ENCODE measurements around the gene CIAO3. TPM values are rescaled to one million over a fixed set of nuclear protein-coding genes. Genes with fewer than 3 reads are reported as not detected.

The CIAO3 gene
- total and polyA plus RNA-seq, 10 of the 15 experiments (the other 5 are each of a cell fraction or from before 2014, with no cell fraction given): 1.4 to 37.5 (median 30.8) TPM

- SMC1A ChIA-PET (ENCODE audit: uncharacterized antibody, unreplicated experiment): no interaction called here
- no peak for TF ChIP-seq IRF5 (IDR thresholded peaks at IDR 0.05; ENCODE audit: borderline replicate concordance)
- TF ChIP-seq BACH1 (IDR thresholded peaks at IDR 0.05; ENCODE audit: borderline replicate concordance): no peak
- TF ChIP-seq HDAC6 (IDR thresholded peaks at IDR 0.05; ENCODE audit: unreplicated experiment): no peak
- no peak for TF ChIP-seq SRF (IDR thresholded peaks at IDR 0.05; ENCODE audit: low read depth in 2 of 2, low read length in 2 of 2)
- TF ChIP-seq SMARCA5 (IDR thresholded peaks at IDR 0.05): no peak
- no peak for TF ChIP-seq MYB (IDR thresholded peaks at IDR 0.05; ENCODE audit: borderline replicate concordance, low read depth, low read length)
- TF ChIP-seq MTA3 (IDR thresholded peaks at IDR 0.05; ENCODE audit: borderline replicate concordance, low read length): no peak
- TF ChIP-seq ZBTB40 (IDR thresholded peaks at IDR 0.05; ENCODE audit: borderline replicate concordance): no peak
- TF ChIP-seq RBBP5 (conservative IDR thresholded peaks at IDR 0.05): no peak
- TF ChIP-seq FOS (IDR thresholded peaks at IDR 0.05; ENCODE audit: borderline replicate concordance, extremely low read depth, insufficient read length): no peak
- TF ChIP-seq REST (IDR thresholded peaks at IDR 0.05; ENCODE audit: low read depth, low read length): no peak
- TF ChIP-seq BMI1 (IDR thresholded peaks at IDR 0.05; ENCODE audit: borderline replicate concordance): no peak
These were observed 13.9 kb upstream of the CIAO3 start for GRCh38 chr16:754656-755055.

More at GRCh38 chr16:754656-755055, 13.9 kb upstream of the CIAO3 start:
- FAIRE-seq (no peak), ATAC-seq (no peak), DNase-seq (ENCODE audit: low read depth, low spot score) (no peak)
- POLR2A ChIA-PET: no interaction called here
- H3K4me1 ChIP-seq (ENCODE audit: control insufficient read depth, insufficient read depth, low read length): no peaks in the 10 kb centered on the region
- BruUV-seq (replicated peaks): no TSS peak
- in situ Hi-C loops (cut with MboI) (no loop called here), intact Hi-C loops (cut with micrococcal nuclease; ENCODE audit: unreplicated experiment) (no loop called here)
- no peaks in the 10 kb centered on the region for H4K20me1 ChIP-seq (ENCODE audit: control insufficient read depth, insufficient read depth)
- no peak overlapping the region for H3K4me2 ChIP-seq (ENCODE audit: control insufficient read depth, insufficient read depth)
- WGBS (ENCODE audit: insufficient coverage, insufficient replicate concordance, low lambda C conversion rate, missing lambda C conversion rate): 10% methylated on average over 11 of the region's 11 CpGs
- H3K27me3 ChIP-seq (replicated peaks in 1 of 2; ENCODE audit: control insufficient read depth in 2 of 2, insufficient read depth in 2 of 2, low read length in 1 of 2): no peaks in the 10 kb centered on the region; a peak in 2 of 4 replicates
- no peak overlapping the region for H3K9ac ChIP-seq (ENCODE audit: control insufficient read depth, insufficient read depth, low read length)
- RAD21 ChIA-PET (ENCODE audit: unreplicated experiment): interaction anchor here (0.5 kb wide), 1 partner anchor 310 kb away, joined by 3 read pairs; no protein-coding TSS in a partner anchor
- H3K27ac ChIP-seq (ENCODE audit: control insufficient read depth, insufficient read depth): no peak overlapping the region
- no peaks in the 10 kb centered on the region; the same call in 2 of the 3 replicates for H3K9me3 ChIP-seq (replicated peaks; ENCODE audit: control insufficient read depth, insufficient read depth, low read length)
- H2AFZ ChIP-seq (ENCODE audit: control insufficient read depth, low read depth, low read length): no peak overlapping the region
- no peak overlapping the region for H3K4me3 ChIP-seq
- CTCF ChIA-PET: no interaction called here
- no peaks in the 10 kb centered on the region for H3K79me2 ChIP-seq (ENCODE audit: control insufficient read depth, insufficient read depth, low read length)
- H3K36me3 ChIP-seq (ENCODE audit: control insufficient read depth in 2 of 2, insufficient read depth in 2 of 2, low read length in 1 of 2): no peaks in the 10 kb centered on the region

Measured in GM12878 (cell line).